KMS-11 (cell line): ENCODE measurements around the gene RAPGEF6.

Experiments used
- H2AFZ ChIP-seq: fragments of 200-600 bp; sonication (generic); 2 replicates; pipeline ENCODE4 v1.6.1; 2016; ENCODE audit warnings: antibody characterized with exemption, mixed run types, low read depth
- H3K27ac ChIP-seq: fragments of 200-600 bp; sonication (generic); 2 replicates; pipeline ENCODE4 v1.6.1; 2016; ENCODE audit warnings: mild to moderate bottlenecking, mixed run types
- H3K27me3 ChIP-seq: fragments of 200-600 bp; sonication (generic); 2 replicates; pipeline ENCODE4 v1.6.1; 2017; ENCODE audit warnings: mild to moderate bottlenecking, low read depth, mixed run types, moderate library complexity; ENCODE audit not compliant: insufficient read depth
- H3K36me3 ChIP-seq: fragments of 200-600 bp; sonication (generic); 2 replicates; pipeline ENCODE4 v1.6.1; 2017; ENCODE audit warnings: mild to moderate bottlenecking, mixed run types; ENCODE audit not compliant: insufficient read depth
- H3K4me1 ChIP-seq: fragments of 200-600 bp; sonication (generic); 2 replicates; pipeline ENCODE4 v1.6.1; 2016; ENCODE audit warnings: mild to moderate bottlenecking, low read depth, mixed run types; ENCODE audit not compliant: poor library complexity, severe bottlenecking
- H3K4me2 ChIP-seq: fragments of 200-600 bp; sonication (generic); 2 replicates; pipeline ENCODE4 v1.7.0; 2016; ENCODE audit warnings: mild to moderate bottlenecking, mixed run types
- H3K4me3 ChIP-seq: fragments of 200-600 bp; sonication (generic); IDR thresholded peaks from 2 replicates; pipeline ENCODE4 v1.6.1; 2017; ENCODE audit warnings: low read depth, low read length, mixed read lengths; ENCODE audit not compliant: insufficient read depth
- H3K79me2 ChIP-seq: fragments of 200-600 bp; sonication (generic); 2 replicates; pipeline ENCODE4 v1.6.1; 2016; ENCODE audit warnings: low read depth, mixed run types; ENCODE audit not compliant: insufficient read depth
- H3K9ac ChIP-seq: fragments of 200-600 bp; sonication (generic); 2 replicates; pipeline ENCODE4 v1.6.1; 2016; ENCODE audit warnings: mild to moderate bottlenecking, mixed run types
- H4K20me1 ChIP-seq: fragments of 200-600 bp; sonication (generic); 2 replicates; pipeline ENCODE4 v1.6.1; 2016; ENCODE audit warnings: mild to moderate bottlenecking, mixed run types; ENCODE audit not compliant: insufficient read depth
- TF ChIP-seq, protein P1 (sequence below): fragments of 200-600 bp; sonication (generic); conservative IDR thresholded peaks from 2 replicates; pipeline ENCODE4 v1.6.1; 2017; ENCODE audit warnings: low read depth, mild to moderate bottlenecking, antibody characterized with exemption, low read length, moderate library complexity, mixed read lengths

RAPGEF6 gene, protein sequence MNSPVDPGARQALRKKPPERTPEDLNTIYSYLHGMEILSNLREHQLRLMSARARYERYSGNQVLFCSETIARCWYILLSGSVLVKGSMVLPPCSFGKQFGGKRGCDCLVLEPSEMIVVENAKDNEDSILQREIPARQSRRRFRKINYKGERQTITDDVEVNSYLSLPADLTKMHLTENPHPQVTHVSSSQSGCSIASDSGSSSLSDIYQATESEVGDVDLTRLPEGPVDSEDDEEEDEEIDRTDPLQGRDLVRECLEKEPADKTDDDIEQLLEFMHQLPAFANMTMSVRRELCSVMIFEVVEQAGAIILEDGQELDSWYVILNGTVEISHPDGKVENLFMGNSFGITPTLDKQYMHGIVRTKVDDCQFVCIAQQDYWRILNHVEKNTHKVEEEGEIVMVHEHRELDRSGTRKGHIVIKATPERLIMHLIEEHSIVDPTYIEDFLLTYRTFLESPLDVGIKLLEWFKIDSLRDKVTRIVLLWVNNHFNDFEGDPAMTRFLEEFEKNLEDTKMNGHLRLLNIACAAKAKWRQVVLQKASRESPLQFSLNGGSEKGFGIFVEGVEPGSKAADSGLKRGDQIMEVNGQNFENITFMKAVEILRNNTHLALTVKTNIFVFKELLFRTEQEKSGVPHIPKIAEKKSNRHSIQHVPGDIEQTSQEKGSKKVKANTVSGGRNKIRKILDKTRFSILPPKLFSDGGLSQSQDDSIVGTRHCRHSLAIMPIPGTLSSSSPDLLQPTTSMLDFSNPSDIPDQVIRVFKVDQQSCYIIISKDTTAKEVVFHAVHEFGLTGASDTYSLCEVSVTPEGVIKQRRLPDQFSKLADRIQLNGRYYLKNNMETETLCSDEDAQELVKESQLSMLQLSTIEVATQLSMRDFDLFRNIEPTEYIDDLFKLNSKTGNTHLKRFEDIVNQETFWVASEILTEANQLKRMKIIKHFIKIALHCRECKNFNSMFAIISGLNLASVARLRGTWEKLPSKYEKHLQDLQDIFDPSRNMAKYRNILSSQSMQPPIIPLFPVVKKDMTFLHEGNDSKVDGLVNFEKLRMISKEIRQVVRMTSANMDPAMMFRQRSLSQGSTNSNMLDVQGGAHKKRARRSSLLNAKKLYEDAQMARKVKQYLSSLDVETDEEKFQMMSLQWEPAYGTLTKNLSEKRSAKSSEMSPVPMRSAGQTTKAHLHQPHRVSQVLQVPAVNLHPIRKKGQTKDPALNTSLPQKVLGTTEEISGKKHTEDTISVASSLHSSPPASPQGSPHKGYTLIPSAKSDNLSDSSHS (N-terminal part only)

DNA sequence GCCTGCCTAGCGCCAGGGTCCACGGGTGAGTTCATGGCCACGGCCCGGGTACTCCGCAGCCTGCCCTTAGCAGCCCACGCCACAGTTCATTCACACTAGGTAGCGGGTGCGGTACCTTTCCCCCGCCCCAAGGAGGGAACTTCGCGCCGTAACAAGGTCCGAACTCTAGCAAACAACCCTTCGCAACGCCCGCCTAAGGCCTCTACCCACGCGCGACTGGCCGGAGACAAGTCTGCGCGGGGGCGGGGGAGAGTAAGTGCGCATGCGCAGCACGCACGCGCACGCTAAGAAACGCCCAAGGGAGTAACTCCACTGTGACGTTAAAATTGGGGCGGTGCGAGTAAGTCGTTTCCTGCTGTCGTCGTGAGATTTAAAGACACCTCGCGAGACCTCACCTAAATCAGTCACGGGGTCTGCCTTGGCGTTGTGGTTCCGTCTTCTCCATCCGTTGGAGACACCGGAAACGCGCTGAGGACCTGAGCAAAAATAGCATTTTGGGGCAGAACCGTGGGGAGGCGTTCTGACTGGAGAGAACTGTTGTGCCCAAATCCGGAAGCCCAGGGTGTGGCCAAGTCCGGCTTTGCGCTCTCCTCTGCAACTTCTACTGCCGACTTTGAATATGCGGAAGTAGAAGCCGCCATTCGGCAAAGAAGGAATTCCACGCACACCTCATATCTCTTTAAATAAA is at the start of gene RAPGEF6:
Gene RAPGEF6, minus strand, starts transcription at position 234 of the 688 bp plus-strand sequence. Its CDS starts 199 bp downstream, at position 35.
- Histone ChIP-seq H3K9ac (peak within 1 kb of the TSS; percentile 94), H3K36me3 (no peaks in the 10 kb centered on the region), H3K27me3 (no peaks in the 10 kb centered on the region), H3K79me2 (peaks cover 44% of the 10 kb centered on the region), H3K4me2 (peak within 1 kb of the TSS; percentile 69), H2AFZ (peak within 1 kb of the TSS; percentile 60), H3K4me3 (no peak within 1 kb of the TSS), H3K27ac (peak within 1 kb of the TSS; percentile 98), H4K20me1 (0 out of 2 replicates have a peak, but pooled peaks cover 6% of the 10 kb centered on the region), H3K4me1 (peaks cover 36% of the 10 kb centered on the region)
- TF ChIP-seq, protein P1, sequence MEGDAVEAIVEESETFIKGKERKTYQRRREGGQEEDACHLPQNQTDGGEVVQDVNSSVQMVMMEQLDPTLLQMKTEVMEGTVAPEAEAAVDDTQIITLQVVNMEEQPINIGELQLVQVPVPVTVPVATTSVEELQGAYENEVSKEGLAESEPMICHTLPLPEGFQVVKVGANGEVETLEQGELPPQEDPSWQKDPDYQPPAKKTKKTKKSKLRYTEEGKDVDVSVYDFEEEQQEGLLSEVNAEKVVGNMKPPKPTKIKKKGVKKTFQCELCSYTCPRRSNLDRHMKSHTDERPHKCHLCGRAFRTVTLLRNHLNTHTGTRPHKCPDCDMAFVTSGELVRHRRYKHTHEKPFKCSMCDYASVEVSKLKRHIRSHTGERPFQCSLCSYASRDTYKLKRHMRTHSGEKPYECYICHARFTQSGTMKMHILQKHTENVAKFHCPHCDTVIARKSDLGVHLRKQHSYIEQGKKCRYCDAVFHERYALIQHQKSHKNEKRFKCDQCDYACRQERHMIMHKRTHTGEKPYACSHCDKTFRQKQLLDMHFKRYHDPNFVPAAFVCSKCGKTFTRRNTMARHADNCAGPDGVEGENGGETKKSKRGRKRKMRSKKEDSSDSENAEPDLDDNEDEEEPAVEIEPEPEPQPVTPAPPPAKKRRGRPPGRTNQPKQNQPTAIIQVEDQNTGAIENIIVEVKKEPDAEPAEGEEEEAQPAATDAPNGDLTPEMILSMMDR: no peak

DNA sequence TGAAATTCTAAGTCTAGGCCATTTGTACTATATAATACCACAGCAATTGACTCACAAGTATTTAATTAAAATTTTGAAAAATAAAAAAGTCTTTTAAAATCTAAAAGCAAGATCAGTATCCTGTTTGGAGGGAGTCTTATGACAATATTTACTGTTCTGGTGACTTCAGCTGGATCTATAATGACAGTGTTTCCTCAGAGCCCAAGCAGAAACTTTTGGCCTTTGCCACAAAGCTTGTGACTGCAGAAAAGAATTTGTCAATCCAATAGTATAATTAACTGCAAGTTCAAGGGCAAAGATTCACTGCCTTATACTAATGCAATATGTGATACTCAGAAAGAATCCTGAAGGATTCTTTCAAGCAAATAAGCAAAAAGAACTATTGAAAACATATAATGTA is 49.6 kb upstream of the RAPGEF6 start:
- no peak overlapping the region for H2AFZ ChIP-seq
- H3K4me1 ChIP-seq: peaks cover 23% of the 10 kb centered on the region
- no peaks in the 10 kb centered on the region for H3K27me3 ChIP-seq
- no peaks in the 10 kb centered on the region for H3K79me2 ChIP-seq
- no peak overlapping the region for H3K4me2 ChIP-seq
- TF ChIP-seq, protein P1: no peak
- no peak overlapping the region for H3K9ac ChIP-seq
- H3K27ac ChIP-seq: no peak overlapping the region
- H4K20me1 ChIP-seq: no peaks in the 10 kb centered on the region
- H3K36me3 ChIP-seq: no peaks in the 10 kb centered on the region; the same call in 1 of the 2 replicates
- H3K4me3 ChIP-seq: no peak overlapping the region

DNA sequence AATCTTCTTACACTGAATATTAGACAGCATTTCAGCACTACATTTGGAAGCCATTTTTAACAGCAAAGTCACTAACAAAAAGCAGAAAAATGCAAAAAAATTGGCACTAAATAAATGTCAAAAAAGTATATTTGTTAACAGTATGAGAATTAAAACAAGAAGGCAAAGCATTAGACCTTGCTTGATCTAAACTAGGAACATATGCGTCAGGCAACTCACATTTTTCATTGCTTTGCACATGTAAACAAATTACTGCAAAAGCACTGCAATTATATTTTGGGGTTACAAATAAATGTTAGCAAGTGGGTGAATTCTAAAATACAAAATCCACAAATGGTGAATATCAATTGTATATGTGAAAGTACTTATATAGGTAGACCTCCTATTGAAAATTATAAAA is 49.0 kb upstream of the RAPGEF6 start:
- Histone ChIP-seq H3K4me3 (no peak overlapping the region), H3K4me1 (peaks cover 27% of the 10 kb centered on the region), H3K4me2 (no peak overlapping the region), H3K9ac (no peak overlapping the region), H2AFZ (no peak overlapping the region), H3K27ac (no peak overlapping the region), H3K79me2 (no peaks in the 10 kb centered on the region), H3K27me3 (no peaks in the 10 kb centered on the region), H3K36me3 (no peaks in the 10 kb centered on the region; the same call in 1 of the 2 replicates), H4K20me1 (no peaks in the 10 kb centered on the region)
- TF ChIP-seq, protein P1: no peak

DNA sequence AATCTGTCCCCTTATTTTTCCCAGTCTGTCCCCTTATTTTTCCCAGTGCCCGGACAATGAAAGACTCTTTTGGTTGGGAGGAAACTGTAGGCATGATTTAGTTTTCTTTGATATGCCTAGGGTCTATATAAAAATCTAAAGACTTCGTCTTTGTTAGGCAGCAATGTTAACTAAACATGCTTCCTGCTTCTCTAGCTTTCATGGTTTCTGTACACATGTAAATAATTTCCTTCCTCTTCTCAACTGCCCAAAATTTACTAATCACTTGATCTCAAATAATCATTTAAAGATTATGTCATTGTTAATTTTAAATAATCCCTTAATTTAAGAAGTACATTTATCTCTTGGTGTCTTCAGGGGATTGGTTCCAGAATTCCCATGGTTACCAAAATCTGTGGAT is 47.8 kb upstream of the RAPGEF6 start:
- H3K36me3 ChIP-seq: no peaks in the 10 kb centered on the region; the same call in 1 of the 2 replicates
- no peaks in the 10 kb centered on the region for H4K20me1 ChIP-seq
- no peaks in the 10 kb centered on the region for H3K27me3 ChIP-seq
- no peak overlapping the region for H2AFZ ChIP-seq
- H3K4me3 ChIP-seq: no peak overlapping the region
- no peak overlapping the region for H3K9ac ChIP-seq
- H3K79me2 ChIP-seq: no peaks in the 10 kb centered on the region
- H3K4me2 ChIP-seq: no peak overlapping the region
- no peak overlapping the region for H3K27ac ChIP-seq
- TF ChIP-seq, protein P1: no peak
- H3K4me1 ChIP-seq: peaks cover 27% of the 10 kb centered on the region
